COR-L47 (cell line): ENCODE data around the gene CDH4.

Experiments used
- DNase-seq: peaks from one replicate; lab custom pipeline; 2025; lab: John Stamatoyannopoulos, UW

Gene CDH4

DNA sequence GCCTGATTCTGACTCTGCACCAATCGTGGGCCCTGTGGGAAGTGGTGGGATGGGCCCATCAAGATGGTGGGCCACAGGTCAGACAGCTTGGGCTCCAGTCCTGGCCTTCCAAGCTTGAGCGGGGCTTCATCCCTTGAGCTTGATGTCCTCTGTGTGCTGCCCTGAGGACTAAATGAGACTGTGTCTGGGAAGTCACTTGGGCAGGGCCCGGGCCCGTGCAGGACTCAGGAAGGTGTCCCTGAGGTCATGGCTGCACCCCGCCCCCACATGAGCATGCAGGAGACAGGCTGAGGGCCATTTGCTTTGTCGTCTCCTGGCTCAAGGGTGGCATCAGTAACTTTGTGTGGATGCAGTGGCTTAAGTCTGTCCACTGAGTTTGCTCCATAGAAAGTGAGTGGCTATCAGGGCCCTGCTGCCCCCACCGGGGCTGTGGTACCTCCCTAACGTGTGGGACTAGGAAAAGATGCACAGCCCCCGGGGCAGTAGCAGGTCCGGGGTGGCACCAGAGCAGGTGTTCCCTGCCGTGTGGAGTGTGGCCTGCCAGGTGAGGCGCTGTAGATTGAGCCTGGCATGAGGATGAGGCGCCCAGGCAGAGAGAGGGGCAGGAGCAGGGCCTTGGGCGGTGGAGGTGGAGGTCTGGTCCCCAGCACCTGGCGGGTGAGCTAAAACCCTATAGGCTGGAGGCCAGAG, 515.0 kb downstream of the CDH4 start:
- no peak for DNase-seq

DNA sequence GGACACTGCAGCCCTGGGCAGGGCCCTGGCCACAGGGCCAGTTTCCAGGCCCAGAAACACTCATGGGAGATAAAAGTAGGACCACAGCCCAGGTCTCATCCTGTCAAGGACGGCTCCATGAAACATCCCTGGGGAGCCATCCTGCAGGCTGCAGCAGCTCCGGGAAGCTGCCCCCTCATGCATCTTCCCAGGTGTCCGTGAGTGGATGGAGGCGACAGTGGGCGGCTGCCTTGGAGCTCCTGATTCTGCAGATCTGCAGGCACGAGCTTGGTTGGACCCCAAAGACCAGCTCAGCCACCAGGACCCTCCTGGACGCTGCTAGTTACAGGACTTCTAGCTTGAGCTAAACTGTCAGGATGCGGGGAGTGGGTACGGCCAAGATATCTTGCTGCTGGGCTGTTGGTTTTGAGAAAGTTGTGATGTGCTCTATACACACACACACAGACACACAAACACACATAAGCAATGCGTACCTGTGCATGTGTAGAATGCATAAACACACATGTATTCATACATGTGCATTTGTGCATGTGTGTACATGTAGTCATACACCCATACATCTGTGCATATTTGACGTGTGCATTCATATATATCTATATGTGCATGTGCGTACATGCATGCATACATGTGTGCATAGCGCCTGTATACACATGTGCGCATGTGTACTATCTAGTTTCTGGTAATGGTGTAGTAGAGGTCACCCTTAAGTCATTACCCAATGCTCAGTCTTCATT, 515.9 kb downstream of the CDH4 start:
- no peak for DNase-seq

DNA sequence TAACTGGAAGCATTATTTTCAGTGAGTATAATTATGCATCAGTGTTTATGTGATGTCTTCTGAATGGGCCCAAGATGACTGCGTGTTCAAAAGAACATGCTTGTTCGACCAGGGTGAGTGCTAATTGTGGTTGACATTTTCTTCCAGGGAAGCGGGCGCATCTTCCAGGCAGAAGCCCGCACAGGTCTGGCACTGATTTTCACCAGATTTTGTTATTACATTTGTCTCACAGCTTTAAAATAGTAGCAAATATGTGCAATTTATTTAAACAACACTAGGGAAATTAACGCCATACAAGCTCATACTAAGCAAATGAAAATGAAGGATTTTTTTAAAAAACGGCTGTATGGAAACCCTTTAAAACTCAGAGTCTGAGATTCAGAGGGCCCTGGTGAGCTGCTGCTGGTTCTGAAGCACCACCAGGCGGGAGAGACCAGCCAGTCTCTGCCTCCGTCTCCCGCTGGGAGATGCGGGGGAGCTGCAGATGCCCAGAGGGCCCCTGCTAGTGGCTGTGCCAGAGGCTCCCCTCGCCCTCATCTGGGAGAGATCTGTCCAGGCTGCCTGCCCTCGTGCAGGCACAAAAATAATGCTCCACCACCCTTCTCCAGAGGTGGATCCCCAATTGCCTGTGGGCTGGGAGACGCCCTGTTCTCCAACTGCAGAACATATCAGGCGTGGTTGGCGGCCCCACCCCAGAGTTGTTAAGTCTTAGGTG, 516.7 kb downstream of the CDH4 start:
- DNase-seq = no peak

GRCh38 chr20:61769286-61769832, 517.3 kb downstream of the CDH4 start:
- DNase-seq = no peak

GRCh38 chr20:61770113-61770585, 518.1 kb downstream of the CDH4 start:
- no peak for DNase-seq

DNA sequence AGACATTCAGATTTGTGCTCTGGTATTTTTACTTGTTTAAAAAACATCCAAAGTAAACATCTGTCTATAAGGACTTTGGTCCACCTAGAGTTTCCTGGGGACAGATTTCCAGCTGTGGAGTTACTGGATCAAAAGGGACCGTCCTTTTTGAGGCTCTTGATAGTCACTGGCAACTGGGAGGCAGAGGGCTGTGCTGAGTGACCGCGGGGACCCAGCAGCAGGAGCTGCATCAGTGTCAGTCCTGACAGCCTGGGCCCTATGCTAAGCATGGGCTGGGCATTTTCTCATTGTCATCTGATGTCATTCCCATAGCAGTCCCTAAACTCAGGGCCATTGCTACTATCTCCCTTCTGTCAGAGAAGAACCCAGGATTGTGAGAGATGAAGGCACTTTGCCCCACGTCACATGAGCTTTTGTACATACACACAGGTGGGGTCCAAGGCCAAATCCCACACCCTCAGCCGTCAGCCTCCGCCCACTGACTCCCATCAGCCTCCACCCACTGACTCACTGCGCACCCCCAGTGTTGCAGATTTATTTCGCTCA, 519.8 kb downstream of the CDH4 start:
- no peak for DNase-seq

- DNase-seq = no peak
Observed at GRCh38 chr20:61772828-61773631, 521.0 kb downstream of the CDH4 start.

DNA sequence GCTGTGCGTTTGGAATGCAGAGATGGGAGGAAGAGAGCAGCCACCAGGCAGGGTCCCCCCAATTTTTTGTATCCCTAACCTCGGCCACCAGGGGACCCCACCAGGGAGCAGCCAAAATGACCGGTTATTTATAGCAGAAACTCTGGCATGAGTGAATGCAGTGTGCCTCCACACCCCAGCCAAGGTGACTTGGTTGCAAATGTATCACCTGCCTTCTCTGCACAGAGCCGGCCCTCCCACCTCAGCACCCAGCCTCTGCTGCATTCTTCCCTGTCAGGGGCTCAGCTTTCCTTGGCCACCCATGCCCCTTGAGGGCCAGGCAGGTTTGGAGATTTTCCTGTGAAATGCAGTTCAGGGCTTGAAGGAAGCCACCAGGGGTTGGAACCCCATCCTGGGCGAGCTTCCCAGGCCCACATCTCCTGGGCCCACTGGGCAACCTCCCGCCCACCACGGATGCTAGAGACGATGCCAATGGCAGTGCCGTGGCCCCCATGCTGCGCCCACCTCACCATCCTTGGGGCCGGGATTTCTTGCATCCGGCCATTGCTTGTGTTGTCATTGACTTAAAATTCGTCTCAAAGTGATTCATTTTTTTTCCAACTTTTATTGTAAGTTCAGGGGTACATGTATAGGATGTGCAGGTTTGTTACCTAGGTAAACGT, 522.0 kb downstream of the CDH4 start:
- DNase-seq = no peak

DNA sequence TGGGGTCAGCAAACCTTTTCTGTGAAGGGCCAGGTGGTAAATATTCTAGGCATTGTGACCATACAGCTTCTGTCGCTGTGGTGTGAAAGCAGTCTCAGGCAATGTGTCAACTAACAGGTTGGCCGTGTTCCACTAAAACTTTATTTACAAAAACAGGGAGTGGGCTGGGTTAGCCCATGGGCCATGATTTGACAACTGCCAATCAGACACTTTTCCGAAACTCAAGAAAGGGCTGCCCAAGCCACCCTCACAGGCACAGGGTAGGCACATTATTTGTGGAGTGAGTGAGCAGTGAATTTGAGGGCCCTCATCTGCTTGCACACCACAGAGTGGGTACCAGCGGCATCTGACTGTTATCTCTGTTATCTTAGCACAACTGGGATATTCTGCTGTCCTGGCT, 523.4 kb downstream of the CDH4 start:
- no peak for DNase-seq

DNA sequence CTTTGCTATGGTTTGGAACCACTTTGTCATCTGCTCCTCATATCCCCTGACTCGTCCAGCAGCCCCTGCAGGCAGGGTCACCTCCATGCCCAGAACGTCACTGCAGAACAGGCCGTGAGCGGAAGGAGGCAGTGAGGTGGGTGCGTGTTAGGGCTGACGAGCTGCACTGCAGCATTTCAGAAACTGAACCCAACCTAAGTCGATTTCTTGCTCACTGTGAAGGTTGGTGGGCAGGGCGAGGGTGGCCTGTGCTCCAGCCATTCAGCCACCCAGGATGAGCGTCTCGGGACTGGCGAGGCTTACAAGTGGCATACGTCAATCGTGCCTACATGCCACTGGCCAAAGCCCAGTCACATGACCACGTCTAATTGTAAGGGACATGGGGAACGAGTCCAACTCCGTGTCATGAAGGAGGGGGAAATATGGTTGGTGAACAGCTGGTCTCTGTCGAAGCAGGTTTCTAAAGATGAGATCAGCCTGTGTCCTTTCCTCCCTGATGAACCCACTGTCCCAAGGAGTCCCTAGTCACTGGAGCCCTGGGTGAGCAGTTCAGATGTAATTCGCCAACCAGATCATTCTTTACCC, 524.5 kb downstream of the CDH4 start:
- no peak for DNase-seq

DNA sequence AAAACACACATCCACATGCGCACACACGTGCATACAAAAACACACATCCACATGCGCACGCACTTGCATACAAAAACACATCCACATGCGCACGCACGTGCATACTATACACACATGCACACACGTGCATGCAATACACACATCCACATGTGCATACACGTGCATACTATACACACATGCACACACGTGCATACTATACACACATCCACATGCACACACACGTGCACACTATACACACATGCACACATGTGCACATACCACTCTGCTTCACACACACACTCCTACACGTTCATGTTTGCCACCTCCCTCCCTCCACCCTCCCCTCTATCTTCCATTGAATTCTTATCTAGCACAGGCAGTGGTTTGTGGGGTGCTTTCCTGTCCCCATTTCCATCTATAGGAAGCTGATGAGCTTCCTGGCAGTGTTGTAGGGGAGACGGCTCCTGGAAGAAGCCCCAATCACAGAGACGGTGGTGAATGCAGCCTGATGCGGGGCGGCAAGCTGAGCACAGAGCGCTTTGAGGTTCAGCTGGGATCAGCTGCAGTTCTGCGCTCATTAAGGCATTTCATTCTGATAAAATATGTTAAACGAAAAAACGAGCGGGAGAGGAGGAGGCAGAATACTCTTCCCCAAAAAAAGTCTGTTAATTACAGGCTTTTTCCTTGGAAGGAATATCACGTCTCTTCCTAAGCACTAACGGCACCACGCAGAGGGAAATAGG, 525.9 kb downstream of the CDH4 start:
- DNase-seq = no peak

- no peak for DNase-seq
Observed at GRCh38 chr20:61778495-61778863, 526.4 kb downstream of the CDH4 start.

DNA sequence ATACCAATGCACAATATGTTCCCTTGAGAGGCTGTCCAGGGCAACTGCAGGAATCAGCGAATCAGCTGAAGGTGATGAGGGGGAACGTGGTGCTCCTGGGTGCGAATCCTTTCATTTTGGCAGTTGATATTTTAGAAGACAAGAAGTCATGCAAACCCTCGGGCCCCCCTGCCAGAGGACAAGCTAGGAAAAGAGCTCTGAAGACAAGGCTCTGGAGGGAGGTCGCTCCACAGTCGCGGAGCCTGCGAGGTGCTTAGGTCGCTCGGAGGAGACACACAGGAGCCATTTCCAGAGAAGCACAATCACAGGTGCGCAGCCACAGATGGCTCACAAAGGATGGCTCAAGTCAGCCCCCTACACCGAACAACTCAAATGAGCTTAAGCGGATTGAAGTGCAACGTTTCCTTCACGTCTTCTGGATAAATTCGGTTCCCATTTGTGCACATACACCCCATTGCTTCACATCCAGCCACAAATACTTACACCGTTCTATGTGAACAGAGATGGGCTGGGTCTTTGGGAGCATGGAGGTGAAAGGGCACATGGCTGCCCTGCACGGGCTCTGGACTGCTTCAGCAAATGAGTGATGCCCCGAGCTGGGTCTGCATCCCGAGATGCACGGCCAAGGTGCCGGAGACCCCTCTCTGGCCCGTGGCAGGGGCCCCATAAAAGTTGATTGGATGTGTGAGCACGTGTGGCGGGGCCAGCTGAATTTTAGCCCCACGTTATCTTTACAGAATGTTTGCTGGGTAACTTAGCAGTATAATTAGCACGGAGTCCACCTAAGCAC, 527.3 kb downstream of the CDH4 start:
- no peak for DNase-seq

DNA sequence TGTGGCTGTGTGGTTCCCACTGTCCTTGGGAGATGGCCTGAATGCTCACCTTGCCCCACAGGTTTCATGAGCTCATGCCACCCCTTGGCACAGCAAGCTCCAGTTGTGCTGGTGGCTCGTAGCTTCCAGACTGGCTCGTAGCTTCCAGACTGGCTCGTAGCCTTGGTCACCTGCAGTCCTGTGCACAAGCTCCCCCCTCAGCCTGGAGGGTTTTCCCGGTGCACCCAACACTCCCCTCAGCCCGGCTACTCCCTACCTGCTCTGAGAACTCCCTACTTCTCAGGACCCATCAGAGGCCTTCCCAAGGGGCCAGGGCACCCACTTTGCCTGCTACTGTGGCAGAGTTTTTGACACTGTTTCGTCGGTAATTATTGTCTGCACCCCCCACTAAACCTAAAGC, 528.0 kb downstream of the CDH4 start:
- no peak for DNase-seq

DNA sequence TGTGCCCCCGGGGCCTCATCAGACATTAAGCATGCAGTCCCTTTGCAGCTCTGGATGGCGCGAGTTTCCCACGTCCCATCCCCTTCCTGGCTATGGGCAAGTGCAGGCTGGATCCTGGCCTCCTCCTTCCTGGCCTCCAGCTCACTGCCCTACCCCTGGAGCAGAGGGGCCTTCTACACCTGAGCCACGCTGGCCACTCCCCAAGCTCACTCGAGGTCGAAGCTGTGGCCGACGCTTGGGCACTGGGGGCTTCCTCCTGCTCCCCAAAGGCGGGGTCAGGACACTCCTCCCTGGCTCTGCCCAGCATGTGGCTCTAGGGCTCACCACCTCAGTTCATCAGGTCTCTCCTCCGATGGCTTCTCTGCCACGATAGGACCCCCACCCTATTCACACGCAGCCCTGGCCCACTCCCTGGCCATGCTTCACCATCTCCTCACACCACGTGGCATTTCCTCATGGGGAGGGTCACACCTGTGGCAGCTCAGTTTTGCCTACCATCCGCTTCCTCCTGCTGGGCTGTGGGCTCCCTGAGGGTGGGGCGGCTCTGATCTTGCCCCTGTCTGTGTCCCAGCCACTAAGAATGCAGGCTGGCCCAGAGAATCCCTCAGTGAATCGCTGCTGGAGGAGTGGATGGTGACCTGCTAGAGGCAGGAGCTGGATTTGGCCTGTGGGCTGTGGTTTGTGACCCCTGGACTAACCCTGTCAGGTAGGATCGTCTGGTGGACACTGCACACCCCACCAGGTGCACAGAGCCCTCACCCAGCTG, 532.9 kb downstream of the CDH4 start:
- no peak for DNase-seq

GRCh38 chr20:61785567-61785816, 533.4 kb downstream of the CDH4 start:
- no peak for DNase-seq

DNA sequence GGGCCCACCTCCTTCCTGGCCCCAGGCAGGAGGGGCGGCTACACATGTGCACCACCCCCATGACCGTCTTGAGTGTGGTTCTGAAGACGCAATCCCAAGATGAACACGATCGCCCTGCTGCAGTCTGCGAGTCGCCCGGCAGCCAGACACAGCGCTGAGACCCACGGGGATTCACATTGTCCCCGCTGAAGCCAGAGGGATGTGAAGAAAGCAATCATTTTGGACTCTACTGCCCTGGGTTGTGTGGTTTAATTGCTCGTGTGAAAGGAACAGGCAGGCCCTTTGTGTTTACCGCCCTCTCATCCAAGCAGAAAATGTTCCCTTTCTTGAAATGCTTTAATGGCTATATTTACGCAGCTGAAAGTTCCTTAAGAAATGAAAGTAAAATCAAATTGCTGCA, 534.2 kb downstream of the CDH4 start:
- no peak for DNase-seq

DNA sequence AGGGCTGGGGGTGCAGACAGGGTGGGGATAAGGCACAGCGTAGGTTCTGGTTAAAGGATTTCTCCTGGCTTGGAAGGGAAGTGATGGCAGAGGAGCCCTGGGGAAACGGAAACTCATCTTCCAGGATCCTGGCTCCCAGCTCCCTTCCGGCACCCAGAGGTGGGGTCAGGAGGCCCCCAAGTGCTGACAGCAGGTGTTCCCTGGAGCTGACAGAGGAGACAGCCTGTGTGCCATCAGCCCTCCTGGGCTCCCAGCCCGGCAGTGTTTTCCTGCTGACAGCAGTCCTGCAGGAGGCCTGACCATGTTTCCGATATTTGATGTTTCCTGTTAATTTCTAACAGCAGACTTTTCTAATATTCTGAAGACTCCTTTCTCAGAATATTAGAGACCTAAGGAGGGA, 536.3 kb downstream of the CDH4 start:
- DNase-seq = peak; percentile 20

DNA sequence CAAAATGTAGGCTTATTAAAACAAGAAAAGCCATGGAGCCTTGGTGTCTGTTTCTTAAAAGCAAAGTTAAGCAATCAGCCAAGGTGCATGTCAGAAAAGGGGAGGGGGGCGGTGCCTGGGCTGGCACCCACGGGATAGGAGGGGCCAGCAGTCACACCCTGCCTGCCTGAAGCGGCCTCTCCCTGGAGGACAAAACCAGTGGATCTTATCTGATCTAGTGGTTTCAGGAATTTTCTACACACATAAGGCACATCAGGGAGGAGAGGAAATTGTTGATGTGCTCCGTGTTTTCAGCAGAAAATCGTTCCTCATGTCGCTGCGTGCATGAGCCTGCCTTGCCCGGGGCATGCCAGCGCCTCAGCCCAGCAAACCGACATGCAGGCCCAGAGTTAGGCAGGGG, 537.3 kb downstream of the CDH4 start:
- no peak for DNase-seq
